ENCODE results near the gene PAK2. TPM values are rescaled to one million over a fixed set of nuclear protein-coding genes. Genes with fewer than 3 reads are reported as not detected.
A peak's percentile ranks its signal among the peaks of the same experiment; 100 is the strongest.
"Not testable (repeated sequence)": the region's sequence is repeated elsewhere in the genome, so short reads cannot be mapped to it uniquely, and the experiment has no call there.

Gene PAK2
- total RNA-seq, 1 experiment from 2014 or later: 50.7 TPM

GRCh38 chr3:196863000-196863399 is 123.3 kb downstream of the PAK2 start:
- Mint-ChIP-seq H3K9me3 (peaks cover 31% of the 10 kb centered on the region), H3K36me3 (peaks cover 11% of the 10 kb centered on the region)
- CTCF ChIA-PET; H3K27me3 Mint-ChIP-seq (ENCODE audit: low read depth); H3K27ac Mint-ChIP-seq; H3K4me1 Mint-ChIP-seq; H3K4me3 Mint-ChIP-seq; ATAC-seq; DNase-seq (ENCODE audit: low spot score); POLR2A ChIA-PET: not testable (repeated sequence)

- POLR2A ChIA-PET: interaction anchor here (0.6 to 1.9 kb wide), 8 partner anchors 10 to 299 kb away, joined by 3 to 16 read pairs (median 4); partner anchors contain the start of genes FBXO45, NCBP2, PAK2 and WDR53
- Mint-ChIP-seq H3K27ac (peak overlapping the region; percentile 96), H3K27me3 (ENCODE audit: low read depth) (no peaks in the 10 kb centered on the region), H3K4me3 (peak overlapping the region; percentile 75), H3K4me1 (peaks cover 11% of the 10 kb centered on the region; the same call in 1 of the 2 replicates), H3K36me3 (0 out of 2 replicates have a peak, but pooled peaks cover 8% of the 10 kb centered on the region), H3K9me3 (peaks cover 15% of the 10 kb centered on the region)
- TF ChIP-seq USF1 (CRISPR knock-in tag; IDR thresholded peaks at IDR 0.05) (no peak), CREM (CRISPR knock-in tag; IDR thresholded peaks at IDR 0.05) (no peak), CREB1 (CRISPR knock-in tag; IDR thresholded peaks at IDR 0.05) (no peak), ZNF416 (CRISPR knock-in tag; IDR thresholded peaks at IDR 0.05) (no peak), GABPB1 (CRISPR knock-in tag; IDR thresholded peaks at IDR 0.05) (no peak), OVOL2 (CRISPR knock-in tag; IDR thresholded peaks at IDR 0.05; ENCODE audit: borderline replicate concordance) (no peak), RELA (CRISPR knock-in tag; IDR thresholded peaks at IDR 0.05; ENCODE audit: borderline replicate concordance) (no peak), IRF2 (CRISPR knock-in tag; IDR thresholded peaks at IDR 0.05; ENCODE audit: borderline replicate concordance, low read depth) (no peak), ELF4 (CRISPR knock-in tag; IDR thresholded peaks at IDR 0.05; ENCODE audit: low read depth) (no peak), SMAD4 (CRISPR knock-in tag; IDR thresholded peaks at IDR 0.05) (no peak), NFYB (CRISPR knock-in tag; conservative IDR thresholded peaks at IDR 0.05; ENCODE audit: low read depth) (no peak), ZMAT4 (CRISPR knock-in tag; IDR thresholded peaks at IDR 0.05) (no peak), ZNF263 (CRISPR knock-in tag; IDR thresholded peaks at IDR 0.05; ENCODE audit: low read depth) (no peak), JAZF1 (CRISPR knock-in tag; IDR thresholded peaks at IDR 0.05) (no peak), STAT6 (CRISPR knock-in tag; conservative IDR thresholded peaks at IDR 0.05; ENCODE audit: low read depth) (no peak), GRHL2 (CRISPR knock-in tag; IDR thresholded peaks at IDR 0.05; ENCODE audit: insufficient replicate concordance, severe bottlenecking) (no peak), CBFB (CRISPR knock-in tag; IDR thresholded peaks at IDR 0.05; ENCODE audit: low read depth) (no peak), TEAD4 (CRISPR knock-in tag; IDR thresholded peaks at IDR 0.05) (no peak), ZNF232 (CRISPR knock-in tag; IDR thresholded peaks at IDR 0.05) (no peak), MAX (CRISPR knock-in tag; IDR thresholded peaks at IDR 0.05) (no peak)
- CTCF ChIA-PET: interaction anchor here (0.6 to 2.4 kb wide), 7 partner anchors 75 to 317 kb away, joined by 3 to 15 read pairs (median 5); partner anchors contain the start of gene NCBP2
- no peak for ATAC-seq
- no peak for DNase-seq (ENCODE audit: low spot score)
Measured at GRCh38 chr3:196867155-196867506, 127.5 kb downstream of the PAK2 start.

Data from WTC11 (cell line).